HG02885 (cell line): ENCODE measurements around the gene LAMB4.

Source experiments
- ATAC-seq: cut with Tn5 transposase; IDR thresholded peaks from one replicate; pipeline ENCODE4 v1.9.1; 2021; ENCODE audit warnings: mild to moderate bottlenecking; ENCODE audit not compliant: unreplicated experiment, poor library complexity

LAMB4 gene

DNA sequence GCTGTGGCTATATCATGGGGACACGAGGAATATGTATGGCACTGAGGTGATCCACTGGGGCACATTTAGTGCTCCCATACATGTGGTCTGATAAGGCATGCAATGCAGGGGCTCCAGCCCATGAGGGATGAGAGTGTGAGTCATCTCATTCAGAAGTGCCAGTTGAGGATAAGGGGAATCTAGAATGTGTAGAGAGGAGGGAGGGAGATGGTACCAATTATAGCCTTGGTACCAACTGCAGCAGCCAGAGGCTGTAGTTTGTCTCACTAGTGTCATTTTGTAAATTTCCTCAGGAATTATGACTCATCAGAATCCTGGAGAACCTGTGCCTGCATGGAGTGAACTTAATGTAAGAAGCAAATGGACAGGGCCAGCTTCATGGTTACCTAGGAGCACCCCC, 46.2 kb downstream of the LAMB4 start:
- ATAC-seq: no peak

DNA sequence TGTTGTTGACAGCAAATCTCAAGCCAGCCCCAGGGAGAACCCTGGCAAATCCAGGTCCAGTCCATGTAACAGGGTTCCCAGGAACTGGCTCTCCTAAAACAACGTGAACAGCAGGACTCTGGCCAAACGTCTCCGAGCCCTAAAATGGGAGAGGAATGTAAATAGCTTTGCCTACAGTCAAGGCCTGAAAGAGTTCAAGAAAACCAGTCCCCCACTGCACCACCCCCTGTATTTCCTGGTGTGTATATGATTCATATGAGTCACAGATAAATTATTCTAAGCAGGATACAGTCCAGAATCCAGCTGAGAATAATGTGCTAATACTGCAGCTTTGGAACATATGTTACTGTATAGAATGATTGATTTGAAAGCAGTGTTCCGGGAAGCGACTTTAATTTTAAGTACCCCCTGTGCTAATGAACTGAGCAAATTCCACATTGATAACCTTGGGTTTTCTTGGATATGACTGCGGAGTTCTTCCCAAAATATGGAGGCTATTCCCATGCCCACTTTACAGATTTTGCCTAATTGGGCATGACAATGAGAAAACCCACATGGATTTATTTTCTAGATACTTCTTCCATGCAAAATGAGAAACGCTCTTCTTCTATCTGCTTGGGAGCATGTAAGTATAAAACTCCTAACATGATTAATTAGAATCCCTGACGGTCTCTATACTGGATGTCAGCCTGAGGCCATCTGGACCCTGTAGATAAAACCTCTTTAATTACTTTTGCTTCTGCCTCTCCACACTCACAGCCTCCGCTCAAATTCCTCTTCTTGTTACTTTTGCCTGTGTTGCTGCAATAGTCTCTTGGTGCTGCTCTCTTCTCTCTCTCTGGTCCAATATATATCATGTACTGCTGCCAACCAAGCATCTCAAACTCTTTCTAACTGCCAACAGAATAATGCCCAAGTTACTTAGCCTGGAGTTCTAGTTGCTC, 50.2 kb downstream of the LAMB4 start:
- ATAC-seq: no peak

DNA sequence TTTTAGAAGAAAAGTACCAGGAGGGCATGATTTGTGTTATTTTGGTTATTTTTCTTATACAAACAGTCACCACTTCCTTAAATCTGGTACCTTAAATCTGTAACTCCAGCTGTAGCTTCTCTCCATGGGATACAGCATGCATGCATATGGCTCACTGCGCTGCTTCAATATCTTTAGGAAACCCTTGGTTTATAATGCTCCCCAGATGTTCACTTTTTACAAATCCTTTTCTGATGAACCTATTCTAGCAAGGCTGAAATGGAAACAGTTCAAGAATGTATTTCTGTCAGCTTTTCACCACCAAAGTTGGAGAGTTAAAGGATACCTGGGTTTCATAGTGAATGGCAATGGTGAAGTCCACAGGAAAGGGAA, 50.9 kb downstream of the LAMB4 start:
- no peak for ATAC-seq

GRCh38 chr7:108078691-108079090, 51.5 kb downstream of the LAMB4 start:
- no peak for ATAC-seq

GRCh38 chr7:108078211-108078673, 51.9 kb downstream of the LAMB4 start:
- no peak for ATAC-seq

DNA sequence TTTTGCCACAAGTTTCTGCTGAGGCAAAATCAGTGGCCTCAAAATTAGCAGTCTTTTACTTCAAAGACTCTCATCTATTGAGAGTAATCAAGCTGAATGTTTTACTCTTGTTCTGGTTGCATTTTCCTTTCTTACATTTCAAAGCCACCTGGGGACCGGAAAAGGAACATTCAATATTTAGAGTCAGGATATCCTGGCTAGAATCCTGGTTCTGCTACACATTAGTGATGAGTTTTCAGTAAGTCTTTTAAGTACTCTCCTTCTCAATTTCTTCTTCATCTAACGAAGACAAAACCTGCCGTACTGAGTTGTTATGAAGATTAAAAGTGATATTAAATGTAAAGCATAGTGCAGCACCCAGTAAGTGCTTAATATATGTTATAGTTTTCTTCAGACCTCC, 52.5 kb downstream of the LAMB4 start:
- no peak for ATAC-seq

DNA sequence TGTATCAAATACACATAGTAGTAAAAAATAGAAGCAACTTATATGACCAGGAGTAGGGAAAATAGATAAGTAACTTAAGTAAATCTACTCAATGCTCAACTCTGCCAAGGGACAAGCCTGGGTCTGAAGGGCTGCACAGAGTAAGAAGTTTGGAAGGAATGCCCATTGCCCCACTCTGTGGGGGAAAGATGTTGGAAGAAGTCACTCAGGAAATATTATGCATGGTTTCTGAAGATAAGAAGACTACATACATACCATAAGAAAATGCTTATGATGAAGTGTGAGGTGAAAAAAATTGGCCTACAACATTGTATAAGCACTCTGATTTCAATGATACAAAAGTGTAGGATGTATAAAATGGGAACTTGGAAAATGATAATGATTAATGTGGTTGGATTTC, 54.0 kb downstream of the LAMB4 start:
- no peak for ATAC-seq

DNA sequence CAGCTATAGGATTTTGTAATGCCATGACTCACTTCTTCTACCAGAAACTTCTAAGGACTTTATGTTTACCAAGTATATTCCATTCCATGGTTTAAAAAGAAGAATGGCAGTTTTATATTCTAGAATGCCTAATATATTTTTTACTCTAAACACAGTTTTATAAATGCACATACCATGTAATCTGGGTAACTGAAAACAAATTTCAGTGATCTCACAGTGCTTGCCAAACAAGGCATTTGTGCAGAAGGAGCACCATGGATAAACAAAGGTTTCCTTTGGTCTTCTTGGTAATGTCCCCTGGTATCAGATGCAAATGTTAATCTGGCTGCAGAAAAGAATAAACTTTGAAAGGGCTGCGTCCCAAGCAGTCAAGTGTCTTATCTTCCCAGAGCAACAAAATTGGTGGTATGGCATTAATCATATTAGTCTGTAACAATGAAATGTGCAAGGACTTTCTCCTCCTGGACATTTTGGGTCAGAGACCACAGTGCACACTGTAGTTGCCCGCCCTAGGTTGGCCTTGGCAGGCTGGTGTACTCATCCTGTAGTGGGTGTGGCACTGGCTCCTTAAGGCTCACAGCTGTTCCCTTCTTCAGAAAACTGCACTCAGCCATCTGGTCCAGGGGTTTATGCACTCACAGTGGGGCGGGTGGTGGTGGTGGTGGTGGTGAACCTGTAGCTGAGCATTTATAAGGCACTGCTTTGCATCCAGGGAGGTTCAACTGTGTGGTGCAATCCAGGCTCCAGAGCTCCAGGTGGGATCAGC, 56.7 kb downstream of the LAMB4 start:
- ATAC-seq: no peak

GRCh38 chr7:108072739-108073138, 57.4 kb downstream of the LAMB4 start:
- ATAC-seq: no peak

- no peak for ATAC-seq
Measured at GRCh38 chr7:108072116-108072515, 58.0 kb downstream of the LAMB4 start.

DNA sequence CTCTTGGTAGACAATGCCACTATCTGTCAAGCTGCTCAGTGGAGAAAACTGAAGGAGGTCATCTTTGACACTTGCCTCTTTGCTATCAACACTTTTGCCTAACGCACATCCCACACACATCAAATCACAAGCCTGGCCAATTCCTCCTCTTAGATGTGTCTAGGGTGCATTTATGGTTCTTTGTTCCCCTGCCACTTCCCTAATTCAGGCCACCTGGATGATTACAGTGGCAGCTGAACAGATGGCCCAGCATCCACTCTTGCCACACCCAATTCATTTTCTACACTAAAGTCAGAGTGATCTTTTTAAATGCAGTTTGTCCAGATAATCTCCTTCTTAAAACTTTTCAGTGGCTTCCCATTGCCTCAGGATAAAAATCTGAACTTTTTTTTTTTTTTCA, 58.6 kb downstream of the LAMB4 start:
- ATAC-seq: no peak

DNA sequence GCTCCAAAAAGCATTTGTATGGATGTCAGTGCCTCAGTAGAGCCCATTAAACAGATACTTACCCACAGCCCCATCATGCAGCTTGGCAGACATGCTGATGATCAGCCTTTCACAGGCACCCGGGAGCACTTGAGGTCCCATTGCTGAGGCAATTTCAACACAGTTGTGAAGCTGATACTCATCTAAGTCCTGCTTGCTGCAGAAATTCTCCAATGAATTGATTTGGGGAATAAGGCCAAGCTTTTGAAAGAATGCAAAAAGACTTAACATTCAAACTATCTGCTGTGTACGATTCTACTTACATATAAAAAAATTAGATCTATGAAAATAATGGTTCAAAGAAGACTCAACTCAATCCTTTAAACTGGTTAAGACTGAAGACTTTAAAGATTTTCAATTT, 60.5 kb downstream of the LAMB4 start:
- no peak for ATAC-seq

GRCh38 chr7:108067844-108068243, 62.3 kb downstream of the LAMB4 start:
- no peak for ATAC-seq

DNA sequence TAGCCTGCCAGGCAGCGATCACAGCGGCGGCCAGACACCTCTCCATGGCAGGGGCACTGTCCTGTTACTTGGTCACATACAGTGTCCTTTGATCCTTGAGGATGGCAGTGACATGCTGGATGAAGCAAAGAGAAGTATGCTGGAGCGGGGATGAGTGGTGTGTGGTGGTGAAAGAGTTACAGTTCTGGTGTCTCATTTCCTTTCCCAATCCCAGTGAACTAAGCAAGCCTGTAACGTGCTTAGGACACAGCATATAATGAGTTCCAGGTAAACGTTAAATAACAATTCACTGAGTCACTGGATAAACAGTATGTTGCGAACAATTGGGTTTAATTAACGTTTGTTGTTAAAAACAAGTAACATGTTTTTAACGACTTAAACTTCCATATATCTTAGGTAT, 63.7 kb downstream of the LAMB4 start:
- no peak for ATAC-seq

- peak; percentile 77 for ATAC-seq
Measured at GRCh38 chr7:108063520-108063933, 66.6 kb downstream of the LAMB4 start.

GRCh38 chr7:108062250-108063014, 67.7 kb downstream of the LAMB4 start:
- no peak for ATAC-seq

DNA sequence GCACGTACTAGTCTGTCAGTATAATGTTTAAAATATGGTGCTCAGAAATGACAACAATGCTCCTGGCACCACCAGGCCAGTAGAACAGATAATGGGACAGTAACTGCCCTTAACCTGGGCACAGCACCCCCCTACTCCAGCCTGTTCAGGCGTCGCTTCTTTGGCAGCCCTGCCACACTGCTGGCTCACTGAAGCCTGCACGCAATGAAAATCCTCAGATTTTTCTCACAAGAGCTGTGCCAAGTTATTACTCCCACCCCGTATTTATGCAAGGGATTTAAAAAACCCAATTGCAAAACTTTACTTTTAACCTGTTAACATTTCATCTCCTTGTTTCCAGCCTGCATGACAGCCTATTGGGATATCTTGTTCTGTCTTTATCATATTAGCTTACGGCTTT, 70.6 kb downstream of the LAMB4 start:
- ATAC-seq: no peak

DNA sequence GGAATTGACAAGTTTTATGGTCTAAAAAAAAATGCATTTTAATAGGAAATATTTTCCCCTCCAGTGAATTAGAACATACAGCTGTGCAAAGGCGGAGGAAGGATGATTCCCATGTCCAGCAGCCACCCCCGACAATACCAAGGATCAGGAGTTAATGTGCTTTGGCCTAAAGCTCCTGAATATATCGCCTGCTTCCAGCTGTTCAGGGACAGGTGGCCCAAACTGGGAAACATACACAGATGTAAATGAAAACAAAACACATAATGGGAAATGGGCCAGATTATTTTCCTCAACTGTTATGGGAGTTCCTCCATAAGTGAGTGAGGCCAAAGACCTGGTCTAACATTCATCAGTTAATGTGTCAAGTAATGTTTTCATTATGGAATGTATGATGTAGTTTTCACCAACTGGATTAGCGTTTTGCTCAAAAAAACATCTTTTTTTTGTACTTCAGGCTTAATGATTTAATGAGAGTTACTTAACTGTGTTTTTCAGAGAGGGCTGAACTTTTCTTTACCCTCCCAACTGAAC, 72.1 kb downstream of the LAMB4 start:
- no peak for ATAC-seq

DNA sequence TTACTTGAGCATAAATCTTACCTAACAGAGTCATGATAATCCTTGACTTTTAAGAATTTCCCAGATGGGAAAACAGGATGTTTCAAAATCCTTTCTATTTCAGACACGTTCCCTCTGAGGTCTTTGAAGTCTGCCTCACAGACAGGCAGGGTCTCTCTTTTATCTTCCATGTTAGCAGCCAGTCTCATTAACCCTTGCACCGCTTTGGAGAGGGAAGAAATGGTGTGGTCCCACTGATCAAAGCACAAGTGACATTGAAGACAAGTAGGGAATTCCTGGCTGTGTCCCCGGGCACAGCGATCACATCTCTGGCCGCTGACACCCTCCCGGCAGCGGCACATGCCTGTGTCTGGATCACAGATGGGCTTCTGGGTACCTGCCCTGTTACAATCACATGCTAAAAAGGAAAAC, 74.5 kb downstream of the LAMB4 start:
- ATAC-seq: no peak

DNA sequence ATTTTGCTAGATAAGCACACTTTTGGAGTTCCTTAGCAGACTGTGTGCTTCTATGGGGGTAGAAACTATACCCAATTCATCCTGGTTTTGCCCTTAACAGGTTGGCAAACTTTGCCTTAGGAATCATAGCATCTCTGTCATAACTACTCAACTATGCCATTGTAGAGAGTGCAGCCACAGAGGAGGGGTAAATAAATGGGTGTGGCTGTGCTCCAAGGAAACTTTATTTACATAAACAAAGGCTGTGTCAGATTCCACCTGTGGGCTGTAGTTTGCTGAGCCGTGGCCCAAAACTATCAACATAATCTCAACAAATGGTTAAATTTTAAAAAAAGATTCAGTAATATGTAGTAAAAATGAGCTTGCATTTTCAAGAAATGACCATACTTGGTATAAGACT, 75.6 kb downstream of the LAMB4 start:
- no peak for ATAC-seq
